Activated T-cell treated with anti-CD3 and anti-CD28 coated beads, Interleukin-2, amount 50 U/mL, for 4 hours (primary cell): ENCODE measurements around the gene TAL2. TPM values are rescaled to one million over a fixed set of nuclear protein-coding genes. Genes with fewer than 3 reads are reported as not detected.

ENCODE experiments used
- ATAC-seq, 2 donors: fragments of 200-7000 bp; cut with Tn5 transposase; one replicate each; pipeline ENCODE4 v1.10.0; 2021
- DNase-seq: peaks from one replicate; pipeline ENCODE4 v3.0.0-alpha.2; 2020
- H3K27me3 Mint-ChIP-seq: one replicate; pipeline ENCODE4 v1.8.0; 2021; ENCODE audit warnings: low read depth, mixed read lengths
- H3K36me3 Mint-ChIP-seq: one replicate; pipeline ENCODE4 v1.8.0; 2022; ENCODE audit warnings: mixed read lengths; ENCODE audit not compliant: insufficient read depth
- H3K4me1 Mint-ChIP-seq: one replicate; pipeline ENCODE4 v1.8.0; 2021; ENCODE audit warnings: low read depth, mixed read lengths
- H3K4me3 Mint-ChIP-seq: one replicate; pipeline ENCODE4 v1.8.0; 2021; ENCODE audit warnings: mild to moderate bottlenecking, moderate library complexity, mixed read lengths
- H3K9me3 Mint-ChIP-seq: one replicate; pipeline ENCODE4 v1.8.0; 2021; ENCODE audit warnings: mixed read lengths
- total RNA-seq, 3 donors: library from RNA; stranded (reverse); gene quantifications; one replicate each; pipeline ENCODE4 v1.2.1, GENCODE V29; 2021

TAL2 gene
- total RNA-seq, 3 donors from 2014 or later = 0.38 to 0.54 TPM; not detected in 1

- no peak for DNase-seq
- Mint-ChIP-seq H3K4me1 (peaks cover 10% of the 10 kb centered on the region), H3K27me3 (peaks cover 37% of the 10 kb centered on the region), H3K36me3 (no peaks in the 10 kb centered on the region), H3K9me3 (no peaks in the 10 kb centered on the region), H3K4me3 (no peak overlapping the region)
- no peak for ATAC-seq
Observed at GRCh38 chr9:105658351-105658750, 3.9 kb upstream of the TAL2 start.

GRCh38 chr9:105661011-105661410 is 1.2 kb upstream of the TAL2 start:
- Mint-ChIP-seq H3K4me1 (peaks cover 7% of the 10 kb centered on the region), H3K36me3 (no peaks in the 10 kb centered on the region), H3K4me3 (no peak overlapping the region), H3K27me3 (peaks cover 29% of the 10 kb centered on the region), H3K9me3 (no peaks in the 10 kb centered on the region)
- ATAC-seq (no peak), DNase-seq (no peak)

GRCh38 chr9:105663914-105664313 is 1.7 kb downstream of the TAL2 start:
- DNase-seq (no peak), ATAC-seq (no peak)
- H3K9me3 Mint-ChIP-seq = no peaks in the 10 kb centered on the region
- peaks cover 11% of the 10 kb centered on the region for H3K27me3 Mint-ChIP-seq
- H3K4me3 Mint-ChIP-seq = no peak overlapping the region
- H3K36me3 Mint-ChIP-seq = no peaks in the 10 kb centered on the region
- H3K4me1 Mint-ChIP-seq = no peaks in the 10 kb centered on the region

GRCh38 chr9:105667867-105668266 is 5.6 kb downstream of the TAL2 start:
- DNase-seq (no peak), ATAC-seq (no peak)
- no peaks in the 10 kb centered on the region for H3K4me1 Mint-ChIP-seq
- H3K27me3 Mint-ChIP-seq = peaks cover 4% of the 10 kb centered on the region
- no peaks in the 10 kb centered on the region for H3K9me3 Mint-ChIP-seq
- no peaks in the 10 kb centered on the region for H3K36me3 Mint-ChIP-seq
- no peak overlapping the region for H3K4me3 Mint-ChIP-seq

GRCh38 chr9:105670315-105670714 is 8.1 kb downstream of the TAL2 start:
- no peak for ATAC-seq
- no peaks in the 10 kb centered on the region for H3K9me3 Mint-ChIP-seq

GRCh38 chr9:105670775-105671174 is 8.5 kb downstream of the TAL2 start:
- Mint-ChIP-seq H3K4me3 (no peak overlapping the region), H3K9me3 (no peaks in the 10 kb centered on the region), H3K27me3 (peaks cover 4% of the 10 kb centered on the region)

More at GRCh38 chr9:105670315-105670714, 8.1 kb downstream of the TAL2 start:
- DNase-seq = no peak
- Mint-ChIP-seq H3K27me3 (peaks cover 4% of the 10 kb centered on the region), H3K36me3 (no peaks in the 10 kb centered on the region), H3K4me3 (no peak overlapping the region), H3K4me1 (no peaks in the 10 kb centered on the region)

GRCh38 chr9:105672711-105673234 is 10.5 kb downstream of the TAL2 start:
- ATAC-seq (no peak), DNase-seq (no peak)
- Mint-ChIP-seq H3K4me1 (no peaks in the 10 kb centered on the region), H3K27me3 (peaks cover 4% of the 10 kb centered on the region), H3K4me3 (no peak overlapping the region), H3K36me3 (no peaks in the 10 kb centered on the region), H3K9me3 (no peaks in the 10 kb centered on the region)

More at GRCh38 chr9:105670775-105671174, 8.5 kb downstream of the TAL2 start:
- Mint-ChIP-seq H3K4me1 (no peaks in the 10 kb centered on the region), H3K36me3 (no peaks in the 10 kb centered on the region)
- DNase-seq (no peak), ATAC-seq (no peak)

- Mint-ChIP-seq H3K9me3 (no peaks in the 10 kb centered on the region), H3K27me3 (peaks cover 2% of the 10 kb centered on the region), H3K36me3 (no peaks in the 10 kb centered on the region), H3K4me3 (no peak overlapping the region), H3K4me1 (no peaks in the 10 kb centered on the region)
- no peak for ATAC-seq
- no peak for DNase-seq
Observed at GRCh38 chr9:105673850-105674387, 11.7 kb downstream of the TAL2 start.

- no peak for DNase-seq
- H3K9me3 Mint-ChIP-seq = no peaks in the 10 kb centered on the region
- H3K36me3 Mint-ChIP-seq = no peaks in the 10 kb centered on the region
- no peak for ATAC-seq
- H3K27me3 Mint-ChIP-seq = no peaks in the 10 kb centered on the region
- H3K4me1 Mint-ChIP-seq = no peaks in the 10 kb centered on the region
- no peak overlapping the region for H3K4me3 Mint-ChIP-seq
Observed at GRCh38 chr9:105676351-105676923, 14.2 kb downstream of the TAL2 start.

GRCh38 chr9:105678163-105678562 is 15.9 kb downstream of the TAL2 start:
- H3K4me1 Mint-ChIP-seq = no peaks in the 10 kb centered on the region
- no peaks in the 10 kb centered on the region for H3K9me3 Mint-ChIP-seq
- no peaks in the 10 kb centered on the region for H3K36me3 Mint-ChIP-seq
- DNase-seq (no peak), ATAC-seq (no peak)
- H3K27me3 Mint-ChIP-seq = no peaks in the 10 kb centered on the region
- H3K4me3 Mint-ChIP-seq = no peak overlapping the region

GRCh38 chr9:105678781-105679180 is 16.5 kb downstream of the TAL2 start:
- Mint-ChIP-seq H3K4me1 (no peaks in the 10 kb centered on the region), H3K36me3 (no peaks in the 10 kb centered on the region), H3K27me3 (no peaks in the 10 kb centered on the region), H3K4me3 (no peak overlapping the region), H3K9me3 (no peaks in the 10 kb centered on the region)
- no peak for DNase-seq
- ATAC-seq = no peak

GRCh38 chr9:105679257-105680022 is 17.2 kb downstream of the TAL2 start:
- no peak for DNase-seq
- no peaks in the 10 kb centered on the region for H3K27me3 Mint-ChIP-seq
- no peaks in the 10 kb centered on the region for H3K4me1 Mint-ChIP-seq
- ATAC-seq = no peak
- no peak overlapping the region for H3K4me3 Mint-ChIP-seq
- no peaks in the 10 kb centered on the region for H3K36me3 Mint-ChIP-seq
- H3K9me3 Mint-ChIP-seq = no peaks in the 10 kb centered on the region

- Mint-ChIP-seq H3K27me3 (no peaks in the 10 kb centered on the region), H3K4me3 (no peak overlapping the region), H3K36me3 (no peaks in the 10 kb centered on the region), H3K4me1 (no peaks in the 10 kb centered on the region), H3K9me3 (no peaks in the 10 kb centered on the region)
- no peak for DNase-seq
- no peak for ATAC-seq
Observed at GRCh38 chr9:105681313-105681712, 19.1 kb downstream of the TAL2 start.

- Mint-ChIP-seq H3K4me3 (no peak overlapping the region), H3K27me3 (peaks cover 1% of the 10 kb centered on the region), H3K9me3 (no peaks in the 10 kb centered on the region), H3K4me1 (no peaks in the 10 kb centered on the region), H3K36me3 (no peaks in the 10 kb centered on the region)
- DNase-seq (no peak), ATAC-seq (no peak)
Observed at GRCh38 chr9:105681724-105682123, 19.5 kb downstream of the TAL2 start.
